Liver (tissue), 9 donors: ENCODE results near the gene EPN3. TPM values are rescaled to one million over a fixed set of nuclear protein-coding genes. Genes with fewer than 3 reads are reported as not detected.

Experiments
- DNase-seq: peaks from one replicate; pipeline ENCODE4 v3.0.0-alpha.2; 2017; ENCODE audit warnings: low spot score
- H3K27ac ChIP-seq, 2 donors: one replicate each; pipeline ENCODE4 v1.7.0; 2013; ENCODE audit warnings: inconsistent platforms in 2 of 2, low read length in 2 of 2, control low read depth in 1 of 2, low read depth in 1 of 2, mild to moderate bottlenecking in 1 of 2
- H3K27me3 ChIP-seq, 4 donors: one replicate each; pipeline versions ENCODE4 v1.6.1 to v1.7.0; 2013; ENCODE audit warnings: low read length in 3 of 4, inconsistent platforms in 1 of 4, mild to moderate bottlenecking in 1 of 4, moderate library complexity in 1 of 4; ENCODE audit not compliant: control insufficient read depth in 4 of 4, insufficient read depth in 4 of 4
- H3K36me3 ChIP-seq, 4 donors: one replicate each; pipeline versions ENCODE4 v1.6.1 to v1.7.0; 2013; ENCODE audit warnings: low read length in 3 of 4, mild to moderate bottlenecking in 3 of 4, low read depth in 1 of 4, moderate library complexity in 1 of 4; ENCODE audit not compliant: control insufficient read depth in 4 of 4, insufficient read depth in 3 of 4
- H3K4me1 ChIP-seq, 4 donors: one replicate each; pipeline versions ENCODE4 v1.6.1 to v1.7.0; 2013; ENCODE audit warnings: low read length in 3 of 4, mild to moderate bottlenecking in 3 of 4, moderate library complexity in 1 of 4; ENCODE audit not compliant: control insufficient read depth in 4 of 4, insufficient read depth in 4 of 4
- H3K4me3 ChIP-seq, 3 donors: one replicate each; pipeline versions ENCODE4 v1.6.1 to v1.7.0; 2013; ENCODE audit warnings: low read length in 3 of 3, control low read depth in 1 of 3, low read depth in 1 of 3, mild to moderate bottlenecking in 1 of 3
- H3K9ac ChIP-seq, 2 donors: one replicate each; pipeline ENCODE4 v1.7.0; 2013; ENCODE audit warnings: low read length in 2 of 2, mild to moderate bottlenecking in 2 of 2, moderate library complexity in 2 of 2, control low read depth in 1 of 2, low read depth in 1 of 2
- H3K9me3 ChIP-seq, 4 donors: one replicate each; pipeline versions ENCODE4 v1.6.1 to v1.7.0; 2013; ENCODE audit warnings: low read length in 3 of 4; ENCODE audit not compliant: control insufficient read depth in 4 of 4
- EGR1 ChIP-seq, 2 donors: IDR thresholded peaks; 2 replicates each; pipeline ENCODE4 v1.6.1; 2016 to 2018; ENCODE audit warnings: antibody characterized with exemption in 2 of 2, low read depth in 2 of 2
- FOXA1 ChIP-seq: IDR thresholded peaks from 2 replicates; pipeline ENCODE4 v1.6.1; 2016; ENCODE audit warnings: antibody characterized with exemption
- FOXA2 ChIP-seq: IDR thresholded peaks from 2 replicates; pipeline ENCODE4 v1.6.1; 2016; ENCODE audit warnings: antibody characterized with exemption
- GABPA ChIP-seq, 2 donors: IDR thresholded peaks in 1 of 2; conservative IDR thresholded peaks in 1 of 2; 2 replicates each; pipeline ENCODE4 v1.6.1; 2016; ENCODE audit warnings: antibody characterized with exemption in 2 of 2, mild to moderate bottlenecking in 1 of 2, moderate library complexity in 1 of 2
- HNF4A ChIP-seq, 2 donors: conservative IDR thresholded peaks; 2 replicates each; pipeline ENCODE4 v1.6.1; 2016; ENCODE audit warnings: antibody characterized with exemption in 2 of 2, mild to moderate bottlenecking in 2 of 2
- HNF4G ChIP-seq: IDR thresholded peaks from 2 replicates; pipeline ENCODE4 v1.6.1; 2016; ENCODE audit warnings: antibody characterized with exemption
- JUND ChIP-seq, 2 donors: IDR thresholded peaks; 2 replicates each; pipeline ENCODE4 v1.6.1; 2016; ENCODE audit warnings: antibody characterized with exemption in 2 of 2
- MAX ChIP-seq: IDR thresholded peaks from 2 replicates; pipeline ENCODE4 v1.6.1; 2016; ENCODE audit warnings: antibody characterized with exemption
- NR2F2 ChIP-seq: IDR thresholded peaks from 2 replicates; pipeline ENCODE4 v1.6.1; 2016; ENCODE audit warnings: antibody characterized with exemption
- RAD21 ChIP-seq, 2 donors: IDR thresholded peaks; 2 replicates each; pipeline ENCODE4 v1.6.1; 2016; ENCODE audit warnings: antibody characterized with exemption in 2 of 2, mild to moderate bottlenecking in 2 of 2
- REST ChIP-seq: IDR thresholded peaks from 2 replicates; pipeline ENCODE4 v1.6.1; 2016; ENCODE audit warnings: antibody characterized with exemption, mild to moderate bottlenecking
- RXRA ChIP-seq, 2 donors: IDR thresholded peaks; 2 replicates each; pipeline ENCODE4 v1.6.1; 2017 to 2018; ENCODE audit warnings: antibody characterized with exemption in 2 of 2, mild to moderate bottlenecking in 1 of 2
- SP1 ChIP-seq: IDR thresholded peaks from 2 replicates; pipeline ENCODE4 v1.6.1; 2018; ENCODE audit warnings: antibody characterized with exemption, mild to moderate bottlenecking
- YY1 ChIP-seq: IDR thresholded peaks from 2 replicates; pipeline ENCODE4 v1.6.1; 2016; ENCODE audit warnings: antibody characterized with exemption, mild to moderate bottlenecking
- WGBS: extraction: QIAGEN DNeasy Blood & Tissue Kit; methylation state at CpG from one replicate; pipeline ENCODE4 v1.1.7; 2013; 5-methylcytosine and 5-hydroxymethylcytosine counted together
- polyA plus RNA-seq, 2 donors: library from polyadenylated mRNA; stranded (reverse) in 1 of 2; unstranded in 1 of 2; fragments of 200-250 nt in 1 of 2; fragments of >200 nt in 1 of 2; fragmentation: Nextera tagmentation in 1 of 2; extraction: Ambion mirVana in 1 of 2; gene quantifications; one replicate each; pipeline versions ENCODE4 v1.2.1 to v1.2.3, GENCODE V29; 2013 to 2015
- total RNA-seq, 2 donors: library from RNA; depleted of rRNA; stranded (reverse); fragments of >200 nt; gene quantifications; one replicate each; pipeline ENCODE4 v1.2.3, GENCODE V29; 2014
- TF ChIP-seq, protein P1 (sequence below): fragments of 150-350 bp; IDR thresholded peaks from 2 replicates; pipeline ENCODE4 v1.5.1; 2017; ENCODE audit warnings: improper control_type of control experiment, low read depth, low read length; ENCODE audit not compliant: missing input control
- TF ChIP-seq, protein P2 (sequence below): IDR thresholded peaks from 2 replicates; pipeline ENCODE4 v1.6.1; 2016; ENCODE audit warnings: antibody characterized with exemption
- donor health status: healthy.
- donor health status: healthy.
- donor health status: healthy.
- donor health status: healthy.
- donor health status: healthy.

EPN3 gene
- total and polyA plus RNA-seq, 4 donors, result 0.06 to 0.51 (median 0.33) TPM; not detected in 1

- Histone ChIP-seq H3K27ac (no peak overlapping the region), H3K9ac (no peak overlapping the region), H3K36me3 (no peaks in the 10 kb centered on the region), H3K4me3 (no peak overlapping the region), H3K4me1 (peaks cover 1 to 13% (median 6%) of the 10 kb centered on the region in 4 donors), H3K9me3 (no peaks in the 10 kb centered on the region), H3K27me3 (peaks cover 0 to 13% (median 4%) of the 10 kb centered on the region in 4 donors)
- TF ChIP-seq SP1 (no peak), RXRA (IDR thresholded peaks at IDR 0.05) (no peak), MAX (no peak)
- WGBS, result 70% methylated on average over 24 of the region's 24 CpGs
- no peak for DNase-seq
These were observed 1.9 kb downstream of the EPN3 start for GRCh38 chr17:50534222-50534978.

- H3K27me3 ChIP-seq, result peaks cover 0 to 13% (median 4%) of the 10 kb centered on the region in 4 donors
- no peak overlapping the region for H3K27ac ChIP-seq
- no peaks in the 10 kb centered on the region for H3K36me3 ChIP-seq
- TF ChIP-seq YY1 (no peak), FOXA2 (no peak), RXRA (IDR thresholded peaks at IDR 0.05) (no peak), FOXA1 (no peak), GABPA (IDR thresholded peaks at IDR 0.05 in 1 of 2, conservative IDR thresholded peaks at IDR 0.05 in 1 of 2) (no peak), JUND (IDR thresholded peaks at IDR 0.05) (no peak), EGR1 (IDR thresholded peaks at IDR 0.05; ENCODE audit: low read depth in 2 of 2) (no peak), MAX (no peak)
- no peak overlapping the region for H3K4me3 ChIP-seq
- DNase-seq, result no peak
- H3K9me3 ChIP-seq, result no peaks in the 10 kb centered on the region
- 92% methylated on average over 2 of the region's 2 CpGs for WGBS
- no peak overlapping the region for H3K9ac ChIP-seq
- peaks cover 1 to 13% (median 6%) of the 10 kb centered on the region in 4 donors for H3K4me1 ChIP-seq
These were observed 2.4 kb downstream of the EPN3 start for GRCh38 chr17:50534979-50535326.

DNA sequence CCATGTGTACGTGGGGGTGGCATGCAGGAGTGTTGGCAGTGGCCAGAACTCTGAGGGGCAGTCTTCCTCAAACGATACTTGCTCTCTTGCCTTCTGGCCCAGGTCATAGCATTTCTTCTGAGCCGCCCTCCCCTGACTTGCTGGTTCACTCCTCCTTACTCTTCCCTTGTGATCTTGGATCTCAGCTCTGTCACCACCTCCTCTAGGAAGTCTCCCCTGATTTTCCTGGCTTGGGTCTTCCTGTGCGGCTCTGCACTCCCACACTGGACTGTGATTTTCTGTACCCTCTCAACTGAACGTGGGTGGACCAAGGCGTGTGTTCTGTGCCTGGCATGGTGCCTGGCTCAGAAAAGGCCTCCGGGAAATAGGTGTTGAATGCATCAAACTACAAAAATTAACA lies 2.9 kb downstream of the EPN3 start:
- 91% methylated on average over 7 of the region's 7 CpGs for WGBS
- TF ChIP-seq RXRA (IDR thresholded peaks at IDR 0.05) (no peak), FOXA1 (no peak), NR2F2 (no peak), HNF4G (no peak), RAD21 (IDR thresholded peaks at IDR 0.05) (no peak), EGR1 (IDR thresholded peaks at IDR 0.05; ENCODE audit: low read depth in 2 of 2) (no peak), GABPA (IDR thresholded peaks at IDR 0.05 in 1 of 2, conservative IDR thresholded peaks at IDR 0.05 in 1 of 2) (no peak), MAX (no peak), SP1 (no peak), YY1 (no peak), REST (no peak), HNF4A (conservative IDR thresholded peaks at IDR 0.05) (no peak), FOXA2 (no peak)
- TF ChIP-seq, protein P1, sequence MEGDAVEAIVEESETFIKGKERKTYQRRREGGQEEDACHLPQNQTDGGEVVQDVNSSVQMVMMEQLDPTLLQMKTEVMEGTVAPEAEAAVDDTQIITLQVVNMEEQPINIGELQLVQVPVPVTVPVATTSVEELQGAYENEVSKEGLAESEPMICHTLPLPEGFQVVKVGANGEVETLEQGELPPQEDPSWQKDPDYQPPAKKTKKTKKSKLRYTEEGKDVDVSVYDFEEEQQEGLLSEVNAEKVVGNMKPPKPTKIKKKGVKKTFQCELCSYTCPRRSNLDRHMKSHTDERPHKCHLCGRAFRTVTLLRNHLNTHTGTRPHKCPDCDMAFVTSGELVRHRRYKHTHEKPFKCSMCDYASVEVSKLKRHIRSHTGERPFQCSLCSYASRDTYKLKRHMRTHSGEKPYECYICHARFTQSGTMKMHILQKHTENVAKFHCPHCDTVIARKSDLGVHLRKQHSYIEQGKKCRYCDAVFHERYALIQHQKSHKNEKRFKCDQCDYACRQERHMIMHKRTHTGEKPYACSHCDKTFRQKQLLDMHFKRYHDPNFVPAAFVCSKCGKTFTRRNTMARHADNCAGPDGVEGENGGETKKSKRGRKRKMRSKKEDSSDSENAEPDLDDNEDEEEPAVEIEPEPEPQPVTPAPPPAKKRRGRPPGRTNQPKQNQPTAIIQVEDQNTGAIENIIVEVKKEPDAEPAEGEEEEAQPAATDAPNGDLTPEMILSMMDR, result no peak
- TF ChIP-seq, protein P2, sequence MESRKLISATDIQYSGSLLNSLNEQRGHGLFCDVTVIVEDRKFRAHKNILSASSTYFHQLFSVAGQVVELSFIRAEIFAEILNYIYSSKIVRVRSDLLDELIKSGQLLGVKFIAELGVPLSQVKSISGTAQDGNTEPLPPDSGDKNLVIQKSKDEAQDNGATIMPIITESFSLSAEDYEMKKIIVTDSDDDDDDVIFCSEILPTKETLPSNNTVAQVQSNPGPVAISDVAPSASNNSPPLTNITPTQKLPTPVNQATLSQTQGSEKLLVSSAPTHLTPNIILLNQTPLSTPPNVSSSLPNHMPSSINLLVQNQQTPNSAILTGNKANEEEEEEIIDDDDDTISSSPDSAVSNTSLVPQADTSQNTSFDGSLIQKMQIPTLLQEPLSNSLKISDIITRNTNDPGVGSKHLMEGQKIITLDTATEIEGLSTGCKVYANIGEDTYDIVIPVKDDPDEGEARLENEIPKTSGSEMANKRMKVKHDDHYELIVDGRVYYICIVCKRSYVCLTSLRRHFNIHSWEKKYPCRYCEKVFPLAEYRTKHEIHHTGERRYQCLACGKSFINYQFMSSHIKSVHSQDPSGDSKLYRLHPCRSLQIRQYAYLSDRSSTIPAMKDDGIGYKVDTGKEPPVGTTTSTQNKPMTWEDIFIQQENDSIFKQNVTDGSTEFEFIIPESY, result no peak
- H3K4me1 ChIP-seq, result peaks cover 1 to 13% (median 6%) of the 10 kb centered on the region in 4 donors
- no peaks in the 10 kb centered on the region for H3K9me3 ChIP-seq
- DNase-seq, result no peak
- H3K36me3 ChIP-seq, result no peaks in the 10 kb centered on the region
- H3K27ac ChIP-seq, result no peak overlapping the region
- H3K9ac ChIP-seq, result no peak overlapping the region
- no peak overlapping the region for H3K4me3 ChIP-seq
- peaks cover 0 to 13% (median 4%) of the 10 kb centered on the region in 4 donors for H3K27me3 ChIP-seq
